NOMO-1 treated with DMSO at 0.1 percent for 48 hours (cell line): Measurements from ENCODE around the gene VENTX.

Source experiments
- DNase-seq: peaks from one replicate; lab custom pipeline; 2025; ENCODE audit not compliant: unreplicated experiment; lab: John Stamatoyannopoulos, UW

VENTX gene

GRCh38 chr10:133271521-133272300 is 34.1 kb downstream of the VENTX start:
- DNase-seq = no peak

DNA sequence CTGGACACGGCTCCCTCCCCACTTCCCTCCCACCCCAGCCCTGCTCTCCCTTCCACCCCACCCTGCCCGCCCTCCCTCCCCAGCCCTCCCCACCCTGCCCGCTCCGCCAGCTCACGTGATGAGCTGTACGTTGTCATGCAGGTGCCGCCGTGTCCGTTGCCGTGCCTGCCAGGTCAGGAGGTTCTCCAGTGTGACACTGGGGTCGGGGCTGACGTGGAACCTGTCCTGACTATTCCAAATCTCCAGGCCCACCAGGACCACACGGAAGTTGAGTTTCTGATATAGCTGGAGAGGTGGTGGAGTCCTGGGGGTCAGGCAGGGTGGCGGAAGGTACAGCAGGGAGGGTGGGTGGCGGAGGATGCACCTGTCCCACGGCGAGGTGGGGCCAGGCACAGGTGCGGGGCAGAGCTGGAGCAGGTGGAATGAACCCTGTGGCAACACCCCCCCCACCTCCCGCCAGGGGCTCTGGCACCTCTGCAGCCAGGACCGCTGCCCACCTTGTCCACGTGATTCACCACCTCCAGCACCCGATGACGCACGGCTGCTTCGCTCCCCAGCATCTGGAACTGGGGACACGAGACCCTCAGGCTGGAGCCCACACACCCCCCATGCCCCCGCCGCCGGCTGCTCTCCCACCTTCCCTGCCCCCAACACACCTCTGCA is 34.8 kb downstream of the VENTX start:
- no peak for DNase-seq

- DNase-seq = no peak
Observed at GRCh38 chr10:133272964-133273420, 35.3 kb downstream of the VENTX start.

DNA sequence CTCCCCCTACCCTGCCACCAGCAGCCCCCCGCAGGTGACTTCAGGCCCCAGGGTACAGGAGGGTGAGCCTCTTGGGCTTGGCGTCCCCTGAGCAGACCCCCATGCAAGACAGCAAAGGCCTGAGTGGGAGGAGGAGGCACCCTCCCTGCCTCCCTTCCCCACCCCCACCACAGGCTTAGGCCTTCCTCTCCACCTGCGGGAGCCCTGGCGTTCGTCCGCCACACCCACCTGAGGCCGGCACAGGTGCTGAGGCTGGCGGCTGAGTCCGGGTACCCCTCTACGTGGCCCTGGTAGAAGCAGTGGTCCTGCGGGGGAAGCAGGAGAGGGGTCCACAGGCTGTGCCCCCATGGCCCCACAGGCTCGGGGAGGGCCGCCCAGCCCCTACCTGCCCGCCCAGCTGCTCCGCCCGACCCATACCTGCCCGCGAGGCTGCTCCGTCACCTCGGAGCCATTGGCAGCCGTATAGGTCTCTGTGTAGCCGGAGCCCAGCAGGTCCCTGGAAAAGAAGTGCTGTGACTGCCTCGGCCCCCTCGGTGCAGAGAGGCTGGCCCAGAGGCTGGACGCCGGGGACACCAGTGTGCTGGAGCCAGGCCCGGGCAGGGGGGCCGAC is 36.0 kb downstream of the VENTX start:
- DNase-seq = no peak

DNA sequence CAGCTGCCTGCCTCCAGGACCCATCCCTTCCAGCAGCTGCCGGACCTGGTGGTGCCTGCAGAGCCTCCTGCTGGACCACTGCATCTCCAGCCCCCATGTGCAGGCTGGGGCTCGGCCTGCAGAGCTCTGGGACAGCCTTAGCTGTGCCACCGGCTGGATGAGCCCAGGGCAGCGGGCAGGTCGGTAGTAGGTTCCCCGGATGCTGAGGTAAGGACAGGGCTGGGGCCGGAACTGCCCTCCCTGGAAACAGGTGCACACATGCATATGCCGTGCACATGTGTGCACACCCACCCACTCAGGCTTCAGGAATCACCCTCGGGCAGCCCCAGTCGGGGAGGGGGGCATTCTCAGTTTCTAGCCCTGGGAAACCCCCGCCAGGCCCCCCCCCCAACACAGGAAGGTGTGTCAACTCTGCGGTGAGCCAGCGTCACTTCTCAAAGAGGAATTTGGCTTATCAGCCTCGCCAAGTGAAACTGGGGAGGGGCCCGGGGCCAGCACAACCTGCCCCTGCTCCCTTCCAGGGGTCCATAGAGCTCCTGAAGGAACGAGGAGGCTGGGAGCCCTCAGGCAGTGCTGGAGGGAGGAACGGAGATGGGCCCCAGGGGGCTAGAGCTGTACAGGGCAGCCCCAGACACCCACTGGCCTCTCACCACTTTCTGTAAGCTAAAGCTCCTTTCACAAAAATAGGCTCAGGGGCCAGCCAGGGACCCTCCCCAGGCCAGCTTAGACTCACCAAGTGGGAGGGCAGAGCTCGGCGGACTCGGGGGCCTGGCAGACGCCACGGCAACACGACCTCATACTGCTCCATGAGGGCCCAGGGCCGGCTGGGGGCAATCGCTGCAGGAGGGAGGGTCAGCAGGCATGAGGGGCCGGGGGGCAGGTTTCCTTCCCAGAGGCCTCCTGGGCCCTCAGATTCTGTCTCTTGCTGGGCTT is 37.4 kb downstream of the VENTX start:
- peak; percentile 70 for DNase-seq

DNA sequence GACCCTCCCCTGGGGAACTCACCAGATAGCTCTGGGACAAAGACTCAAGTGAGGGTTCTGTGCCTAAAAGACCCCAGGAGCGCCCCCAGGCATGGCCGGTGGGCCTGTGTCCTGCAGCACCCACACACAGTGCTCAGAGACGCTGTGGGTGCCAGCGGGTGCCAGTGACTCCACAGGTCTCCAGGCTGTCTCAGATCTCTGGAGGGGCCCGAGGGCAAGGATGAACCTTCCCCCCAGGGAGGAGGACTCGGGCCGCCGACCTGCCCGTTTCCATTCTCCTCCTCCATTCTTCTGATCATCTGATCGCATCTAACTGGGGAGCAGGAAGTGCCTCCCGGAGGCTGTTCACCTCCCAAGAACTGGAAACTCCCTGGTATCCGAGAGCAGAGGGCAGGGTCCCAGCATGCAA is 38.0 kb downstream of the VENTX start:
- no peak for DNase-seq

DNA sequence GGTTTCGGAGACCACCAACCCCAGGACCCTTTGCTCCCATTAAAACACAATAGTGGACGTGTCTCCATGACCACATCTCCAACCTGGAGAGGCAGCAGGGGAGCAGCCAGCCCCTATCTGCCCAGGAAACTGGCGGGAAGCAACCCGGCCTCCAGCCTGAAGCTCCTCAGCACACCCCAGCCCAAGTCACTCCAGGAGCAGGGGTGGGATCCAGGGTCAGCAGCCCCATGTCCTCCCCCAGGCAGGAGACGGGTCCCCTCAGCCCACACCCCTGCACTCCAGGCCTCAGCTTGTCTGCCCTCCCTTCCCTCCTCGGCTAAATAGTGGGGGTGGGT is 38.4 kb downstream of the VENTX start:
- DNase-seq = no peak

- DNase-seq = peak; percentile 16
Observed at GRCh38 chr10:133276435-133277201, 39.0 kb downstream of the VENTX start, which contains the start of gene ADAM8. TSS of gene ADAM8 (minus strand) at chr10:133276868. CDS start at chr10:133276817, 51 bp downstream.

- no peak for DNase-seq
Observed at GRCh38 chr10:133277277-133277992, 39.8 kb downstream of the VENTX start.

GRCh38 chr10:133277993-133278576 is 40.4 kb downstream of the VENTX start:
- peak; percentile 35 for DNase-seq

GRCh38 chr10:133278577-133279265 is 41.1 kb downstream of the VENTX start:
- peak; percentile 91 for DNase-seq

DNA sequence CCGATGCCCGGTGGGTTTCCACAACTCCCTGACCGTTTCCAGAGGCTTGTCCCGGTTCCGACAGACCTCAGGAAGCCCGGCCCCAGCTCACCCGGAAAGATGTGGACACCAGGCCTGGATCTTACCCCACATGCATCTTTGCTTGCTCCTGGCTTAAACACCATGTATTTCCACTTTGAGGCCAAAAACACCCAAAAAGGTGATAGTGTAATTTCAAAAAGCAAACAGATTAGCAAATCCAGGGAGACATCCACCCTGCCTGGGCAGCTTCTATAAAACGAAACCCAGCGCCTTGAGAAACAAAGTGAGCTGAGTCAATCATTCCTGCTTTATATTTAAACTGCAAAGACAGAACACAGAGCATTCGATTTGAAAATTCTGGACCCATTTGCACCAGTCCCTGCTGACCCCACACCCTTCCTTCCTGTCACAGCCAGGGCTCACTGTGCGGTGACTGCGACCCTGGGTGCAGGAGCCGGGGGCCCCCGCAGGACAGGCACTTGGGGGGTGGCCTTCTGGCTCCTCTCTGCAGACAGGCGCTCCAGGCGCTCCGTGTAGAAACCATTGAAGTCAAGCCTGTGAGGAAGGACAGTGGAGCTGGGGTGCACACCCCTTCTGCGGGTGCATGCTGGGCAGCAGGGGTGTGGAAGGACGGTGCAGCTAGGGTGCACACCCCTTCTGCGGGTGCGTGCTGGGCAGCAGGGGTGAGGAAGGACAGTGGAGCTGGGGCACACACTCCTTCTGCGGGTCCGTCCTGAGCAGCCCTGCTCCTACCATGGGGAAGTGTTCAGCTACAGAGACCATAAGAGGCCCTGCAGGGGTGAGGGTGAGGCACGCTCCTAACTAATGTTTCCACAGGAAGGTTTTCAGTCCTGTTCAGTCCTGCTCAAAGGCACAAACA is 41.9 kb downstream of the VENTX start:
- DNase-seq = peak; percentile 67

DNA sequence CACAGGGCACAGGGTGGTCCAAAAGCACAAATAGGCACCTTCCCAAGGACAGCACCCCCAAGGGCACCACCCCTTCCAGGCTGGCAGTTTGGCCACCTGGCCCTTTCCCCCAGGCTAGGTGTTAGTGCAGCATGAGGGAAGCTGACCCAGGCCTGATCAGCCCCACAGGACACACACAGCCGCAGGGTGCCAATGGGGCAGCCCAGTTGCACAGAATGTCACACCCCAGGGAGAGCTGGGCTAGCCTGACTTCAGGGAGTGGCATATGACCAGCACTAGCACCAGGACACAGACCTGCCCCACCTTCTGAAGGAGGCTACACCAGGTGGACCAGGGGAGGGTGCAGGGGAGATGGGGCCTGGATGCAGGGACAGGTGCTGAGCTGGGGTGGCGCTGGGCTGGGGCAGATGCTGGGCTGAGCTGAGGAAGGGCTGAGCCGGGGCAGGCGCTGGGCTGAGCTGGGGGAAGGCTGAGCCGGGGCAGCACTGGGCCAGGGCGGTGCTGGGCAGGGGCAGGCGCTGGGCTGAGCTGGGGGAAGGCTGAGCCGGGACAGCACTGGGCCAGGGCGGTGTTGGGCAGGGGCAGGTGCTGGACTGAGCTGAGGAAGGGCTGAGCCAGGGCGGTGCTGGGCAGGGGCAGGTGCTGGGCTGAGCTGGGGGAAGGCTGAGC is 42.9 kb downstream of the VENTX start:
- no peak for DNase-seq

- no peak for DNase-seq
Observed at GRCh38 chr10:133281084-133281483, 43.4 kb downstream of the VENTX start.

GRCh38 chr10:133281628-133282372 is 44.1 kb downstream of the VENTX start:
- no peak for DNase-seq

DNA sequence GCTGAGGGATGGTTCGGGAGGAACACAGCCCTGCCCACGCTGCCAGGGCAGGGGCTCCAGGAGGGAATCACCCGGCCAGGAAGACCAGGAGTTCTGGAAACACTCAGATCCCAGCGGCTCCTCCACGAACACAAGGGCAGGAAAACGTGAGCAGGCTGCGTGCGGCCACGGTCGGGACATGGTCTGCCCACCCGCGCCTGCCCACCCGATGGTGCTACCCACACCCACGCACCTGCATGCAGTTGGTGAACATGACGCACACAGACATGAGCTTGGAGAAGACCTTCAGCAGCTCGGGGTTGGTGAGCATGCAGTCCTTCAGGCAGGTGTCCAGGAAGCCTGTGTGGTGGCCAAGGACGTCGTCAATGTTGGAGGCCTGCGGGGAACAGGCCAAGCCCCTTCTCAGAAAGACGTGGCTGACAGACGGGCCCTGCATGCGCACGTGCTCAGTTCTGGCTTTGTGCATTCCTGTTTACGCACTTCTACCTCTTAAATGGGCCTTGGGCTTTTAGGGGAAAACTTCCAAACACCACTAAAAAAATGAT is 45.3 kb downstream of the VENTX start:
- no peak for DNase-seq
